ENCODE data around the gene ILDR1. TPM values are rescaled to one million over a fixed set of nuclear protein-coding genes. Genes with fewer than 3 reads are reported as not detected.

ILDR1 gene
- total and polyA plus RNA-seq, 2 of the 8 experiments (the other 6 are each of a cell fraction or from before 2014, with no cell fraction given): 1.8 TPM

DNA sequence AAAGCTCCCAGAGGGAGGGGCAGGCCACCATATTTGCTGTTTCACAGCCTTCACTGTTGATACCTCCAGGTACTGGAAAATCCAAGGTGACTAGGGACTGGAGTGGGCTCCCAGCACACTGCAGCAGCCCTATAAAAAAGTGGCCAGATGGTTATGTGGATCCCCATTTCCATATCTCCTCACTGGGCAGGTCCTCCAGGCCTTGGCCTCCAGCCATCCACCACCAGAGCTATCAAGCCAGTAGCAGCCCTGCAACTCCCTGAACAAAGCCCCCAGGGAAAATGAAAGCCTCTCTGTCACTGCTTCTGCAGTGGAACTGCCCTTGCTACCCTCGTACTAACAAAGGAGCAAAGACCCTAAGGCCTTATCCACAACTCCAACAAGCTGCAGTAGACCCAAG lies 58.4 kb downstream of the ILDR1 start:
- H2BK20ac ChIP-seq (ENCODE audit: low read length): no peak overlapping the region
- H2AK5ac ChIP-seq (ENCODE audit: low read depth, low read length): no peak overlapping the region
- H3K27me3 ChIP-seq (replicated peaks in 1 of 4; ENCODE audit: control insufficient read depth in 3 of 4, extremely low read depth in 1 of 4, insufficient read depth in 3 of 4, low read length in 3 of 4): no peaks in the 10 kb centered on the region
- no peak overlapping the region for H3K4ac ChIP-seq (replicated peaks; ENCODE audit: insufficient read length, low read depth, low read length)
- no peak for DNase-seq (ENCODE audit: low read depth in 1 of 2, low spot score in 2 of 2)
- H3K9me3 ChIP-seq (ENCODE audit: insufficient read depth in 2 of 2, low read depth in 1 of 2, low read length in 1 of 2): 0 out of 4 replicates have a peak, but pooled peaks cover 0 to 3% of the 10 kb centered on the region in 2 experiments
- H4K20me1 ChIP-seq (replicated peaks in 1 of 2; ENCODE audit: control insufficient read depth in 1 of 2, insufficient read depth in 2 of 2, low read length in 2 of 2): no peaks in the 10 kb centered on the region
- ChIA-PET POLR2A (ENCODE audit: partially characterized antibody) (no interaction called here), CTCF (ENCODE audit: partially characterized antibody) (interaction anchor here (0.8 to 2.7 kb wide), 4 partner anchors 11 to 32 kb away, joined by 3 to 8 read pairs (median 4); no protein-coding TSS in a partner anchor)
- no peak overlapping the region for H2BK120ac ChIP-seq (replicated peaks; ENCODE audit: low read depth, low read length)
- H3K79me2 ChIP-seq (ENCODE audit: control insufficient read depth in 1 of 2, insufficient read depth in 2 of 2, low read length in 2 of 2): no peaks in the 10 kb centered on the region
- H2AFZ ChIP-seq (ENCODE audit: low read length): no peak overlapping the region
- FAIRE-seq: no peak
- H3K79me1 ChIP-seq (ENCODE audit: low read depth, low read length): no peaks in the 10 kb centered on the region
- no peak overlapping the region for H3K14ac ChIP-seq (ENCODE audit: insufficient read length)
- H2BK5ac ChIP-seq (ENCODE audit: low read depth, low read length): no peak overlapping the region
- H4K91ac ChIP-seq (replicated peaks; ENCODE audit: insufficient read length, low read length): no peak overlapping the region
- H3K4me3 ChIP-seq (ENCODE audit: extremely low read depth in 1 of 4, insufficient read depth in 2 of 4, low read depth in 3 of 4, low read length in 4 of 4): no peak overlapping the region
- no peak overlapping the region for H3K9ac ChIP-seq (replicated peaks in 1 of 4; ENCODE audit: extremely low read depth in 1 of 4, low read depth in 3 of 4, low read length in 3 of 4)
- TF ChIP-seq RFX5 (IDR thresholded peaks at IDR 0.05; ENCODE audit: borderline replicate concordance, low read depth, low read length): no peak
- TF ChIP-seq, protein P1, sequence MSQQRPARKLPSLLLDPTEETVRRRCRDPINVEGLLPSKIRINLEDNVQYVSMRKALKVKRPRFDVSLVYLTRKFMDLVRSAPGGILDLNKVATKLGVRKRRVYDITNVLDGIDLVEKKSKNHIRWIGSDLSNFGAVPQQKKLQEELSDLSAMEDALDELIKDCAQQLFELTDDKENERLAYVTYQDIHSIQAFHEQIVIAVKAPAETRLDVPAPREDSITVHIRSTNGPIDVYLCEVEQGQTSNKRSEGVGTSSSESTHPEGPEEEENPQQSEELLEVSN (IDR thresholded peaks at IDR 0.05): no peak
- TF ChIP-seq JUND (IDR thresholded peaks at IDR 0.05; ENCODE audit: low read length): no peak
- no peak for TF ChIP-seq TCF12 (IDR thresholded peaks at IDR 0.05; ENCODE audit: low read depth, low read length)
- H3K23ac ChIP-seq (ENCODE audit: insufficient read length): no peak overlapping the region
- WGBS, 2 experiments (ENCODE audit: extremely low coverage in 1 of 2, insufficient coverage in 1 of 2, insufficient read length in 1 of 2, insufficient replicate concordance in 2 of 2, low coverage in 1 of 2, low lambda C conversion rate in 2 of 2, missing lambda C conversion rate in 1 of 2): 92% methylated on average over 1 of the region's 1 CpG; no CpG with 5 or more reads in 1 of the 2 experiments
- H3K4me2 ChIP-seq (ENCODE audit: insufficient read depth in 1 of 2, low read depth in 2 of 2, low read length in 2 of 2): no peak overlapping the region
- H3K23me2 ChIP-seq (ENCODE audit: low read depth, low read length): no peaks in the 10 kb centered on the region
- no peak overlapping the region for H3K56ac ChIP-seq (replicated peaks; ENCODE audit: insufficient read length, low read depth, low read length)
- no peak overlapping the region for H3K27ac ChIP-seq (ENCODE audit: low read depth, low read length)
- no peak overlapping the region for H3K18ac ChIP-seq (ENCODE audit: extremely low read depth, low read length)
- H2BK12ac ChIP-seq (ENCODE audit: low read depth, low read length): no peak overlapping the region
- no peaks in the 10 kb centered on the region for H3K4me1 ChIP-seq (replicated peaks in 1 of 4; ENCODE audit: control insufficient read depth in 3 of 4, insufficient read depth in 4 of 4, low read length in 3 of 4)
- H2BK15ac ChIP-seq (ENCODE audit: low read length): no peak overlapping the region
- no peak overlapping the region for H4K5ac ChIP-seq (ENCODE audit: insufficient read length, low read depth, low read length)
- H3K36me3 ChIP-seq (ENCODE audit: control insufficient read depth in 2 of 4, insufficient read depth in 4 of 4, low read length in 3 of 4): no peaks in the 10 kb centered on the region
- no peak overlapping the region for H4K8ac ChIP-seq (ENCODE audit: extremely low read depth, insufficient read depth, low read length)

Data from H1 (cell line).